ENCODE data around the gene TYSND1. TPM values are rescaled to one million over a fixed set of nuclear protein-coding genes. Genes with fewer than 3 reads are reported as not detected.

TYSND1 gene
- total and polyA plus RNA-seq, 2 of the 13 experiments (the other 11 are each of a cell fraction or from before 2014, with no cell fraction given) = 3.3 to 8.9 TPM

DNA sequence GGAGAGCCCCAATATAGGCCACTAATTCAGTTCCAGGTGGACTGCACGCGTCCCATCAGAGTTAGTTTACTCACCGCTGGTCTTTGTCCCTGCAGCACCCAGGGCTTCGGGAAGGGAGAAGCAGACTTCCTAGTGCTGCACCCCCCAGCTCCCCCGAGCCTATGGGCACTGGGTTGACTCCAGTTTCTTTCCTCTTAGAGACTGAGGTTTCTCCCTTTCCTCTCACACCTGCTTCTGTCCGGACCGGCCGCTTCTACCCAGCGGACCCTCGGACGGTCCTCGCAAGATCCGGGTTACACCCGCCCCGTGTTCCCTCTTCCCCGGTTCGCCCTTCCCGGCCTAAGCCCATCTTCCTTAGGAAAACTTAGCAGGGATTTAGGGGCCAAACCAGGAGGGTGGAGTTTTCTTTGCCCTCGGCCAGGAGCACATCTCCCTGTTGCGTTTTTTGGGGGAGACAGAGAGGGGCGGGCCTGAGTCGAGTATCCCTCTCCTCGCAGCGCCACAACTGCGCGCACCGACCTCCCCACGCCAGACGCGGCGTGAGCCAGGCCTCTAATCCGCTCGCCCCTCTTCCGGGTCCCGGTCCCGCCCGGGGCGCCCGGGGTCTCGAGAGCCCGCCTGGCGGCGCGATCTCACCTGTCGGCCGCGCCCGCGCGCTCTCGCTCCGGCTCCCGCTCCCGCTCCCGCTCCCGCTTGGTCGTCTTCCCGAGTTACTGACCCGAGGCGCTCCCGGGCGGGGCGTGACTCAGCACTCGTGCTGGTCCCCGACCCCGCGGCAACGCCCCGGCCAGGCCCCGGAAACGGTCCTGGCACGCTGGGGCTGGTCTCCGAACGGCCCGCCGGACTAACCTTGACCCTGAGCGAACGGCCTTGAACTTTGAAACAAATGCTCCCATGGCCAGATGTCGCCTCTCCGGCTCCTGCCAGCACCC, 14.1 kb downstream of the TYSND1 start, which contains the start of gene AIFM2 (continued):
- TF ChIP-seq ARID2 (CRISPR knock-in tag; IDR thresholded peaks at IDR 0.05; ENCODE audit: borderline replicate concordance) (0 out of 2 replicates have a peak, but pooled peaks have one; percentile 44), ZNF33B (CRISPR knock-in tag; IDR thresholded peaks at IDR 0.05) (no peak), ZSCAN22 (CRISPR knock-in tag; IDR thresholded peaks at IDR 0.05) (no peak), KLF9 (CRISPR knock-in tag; IDR thresholded peaks at IDR 0.05; ENCODE audit: low read depth) (no peak), DMAP1 (CRISPR knock-in tag; IDR thresholded peaks at IDR 0.05) (peak; percentile 60; the same call in 1 of the 2 replicates), RFX3 (CRISPR knock-in tag; IDR thresholded peaks at IDR 0.05) (no peak), IRF2 (CRISPR knock-in tag; IDR thresholded peaks at IDR 0.05) (peak; percentile 90), ZNF570 (CRISPR knock-in tag; IDR thresholded peaks at IDR 0.05; ENCODE audit: borderline replicate concordance) (no peak), SYNCRIP (IDR thresholded peaks at IDR 0.05; ENCODE audit: insufficient read depth, low read depth, low read length) (no peak), MIXL1 (CRISPR knock-in tag; IDR thresholded peaks at IDR 0.05) (peak; percentile 58; the same call in 1 of the 2 replicates), ZNF558 (CRISPR knock-in tag; IDR thresholded peaks at IDR 0.05; ENCODE audit: borderline replicate concordance) (no peak; the same call in 1 of the 2 replicates), ZNF501 (CRISPR knock-in tag; IDR thresholded peaks at IDR 0.05) (peak; percentile 46; the same call in 1 of the 2 replicates), ZNF337 (CRISPR knock-in tag; IDR thresholded peaks at IDR 0.05; ENCODE audit: borderline replicate concordance, low read depth) (no peak), ZNF788 (CRISPR knock-in tag; IDR thresholded peaks at IDR 0.05; ENCODE audit: borderline replicate concordance) (peak; percentile 70; the same call in 1 of the 2 replicates), SNAPC2 (CRISPR knock-in tag; IDR thresholded peaks at IDR 0.05) (no peak; the same call in 1 of the 2 replicates), YEATS4 (CRISPR knock-in tag; IDR thresholded peaks at IDR 0.05; ENCODE audit: borderline replicate concordance) (peak; percentile 73), FOSL1 (CRISPR knock-in tag; IDR thresholded peaks at IDR 0.05; ENCODE audit: borderline replicate concordance) (0 out of 2 replicates have a peak, but pooled peaks have one; percentile 29)
- TF ChIP-seq, protein P1, sequence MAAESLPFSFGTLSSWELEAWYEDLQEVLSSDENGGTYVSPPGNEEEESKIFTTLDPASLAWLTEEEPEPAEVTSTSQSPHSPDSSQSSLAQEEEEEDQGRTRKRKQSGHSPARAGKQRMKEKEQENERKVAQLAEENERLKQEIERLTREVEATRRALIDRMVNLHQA (CRISPR knock-in tag; IDR thresholded peaks at IDR 0.05) = no peak
- TF ChIP-seq, protein P2, sequence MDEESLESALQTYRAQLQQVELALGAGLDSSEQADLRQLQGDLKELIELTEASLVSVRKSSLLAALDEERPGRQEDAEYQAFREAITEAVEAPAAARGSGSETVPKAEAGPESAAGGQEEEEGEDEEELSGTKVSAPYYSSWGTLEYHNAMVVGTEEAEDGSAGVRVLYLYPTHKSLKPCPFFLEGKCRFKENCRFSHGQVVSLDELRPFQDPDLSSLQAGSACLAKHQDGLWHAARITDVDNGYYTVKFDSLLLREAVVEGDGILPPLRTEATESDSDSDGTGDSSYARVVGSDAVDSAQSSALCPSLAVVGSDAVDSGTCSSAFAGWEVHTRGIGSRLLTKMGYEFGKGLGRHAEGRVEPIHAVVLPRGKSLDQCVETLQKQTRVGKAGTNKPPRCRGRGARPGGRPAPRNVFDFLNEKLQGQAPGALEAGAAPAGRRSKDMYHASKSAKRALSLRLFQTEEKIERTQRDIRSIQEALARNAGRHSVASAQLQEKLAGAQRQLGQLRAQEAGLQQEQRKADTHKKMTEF (CRISPR knock-in tag; IDR thresholded peaks at IDR 0.05) = peak; percentile 96
- TF ChIP-seq, protein P3, sequence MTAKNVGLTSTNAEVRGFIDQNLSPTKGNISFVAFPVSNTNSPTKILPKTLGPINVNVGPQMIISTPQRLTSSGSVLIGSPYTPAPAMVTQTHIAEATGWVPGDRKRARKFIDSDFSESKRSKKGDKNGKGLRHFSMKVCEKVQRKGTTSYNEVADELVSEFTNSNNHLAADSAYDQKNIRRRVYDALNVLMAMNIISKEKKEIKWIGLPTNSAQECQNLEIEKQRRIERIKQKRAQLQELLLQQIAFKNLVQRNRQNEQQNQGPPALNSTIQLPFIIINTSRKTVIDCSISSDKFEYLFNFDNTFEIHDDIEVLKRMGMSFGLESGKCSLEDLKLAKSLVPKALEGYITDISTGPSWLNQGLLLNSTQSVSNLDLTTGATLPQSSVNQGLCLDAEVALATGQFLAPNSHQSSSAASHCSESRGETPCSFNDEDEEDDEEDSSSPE (CRISPR knock-in tag; IDR thresholded peaks at IDR 0.05) = peak; percentile 80
- TF ChIP-seq, protein P4, sequence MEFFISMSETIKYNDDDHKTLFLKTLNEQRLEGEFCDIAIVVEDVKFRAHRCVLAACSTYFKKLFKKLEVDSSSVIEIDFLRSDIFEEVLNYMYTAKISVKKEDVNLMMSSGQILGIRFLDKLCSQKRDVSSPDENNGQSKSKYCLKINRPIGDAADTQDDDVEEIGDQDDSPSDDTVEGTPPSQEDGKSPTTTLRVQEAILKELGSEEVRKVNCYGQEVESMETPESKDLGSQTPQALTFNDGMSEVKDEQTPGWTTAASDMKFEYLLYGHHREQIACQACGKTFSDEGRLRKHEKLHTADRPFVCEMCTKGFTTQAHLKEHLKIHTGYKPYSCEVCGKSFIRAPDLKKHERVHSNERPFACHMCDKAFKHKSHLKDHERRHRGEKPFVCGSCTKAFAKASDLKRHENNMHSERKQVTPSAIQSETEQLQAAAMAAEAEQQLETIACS (CRISPR knock-in tag; IDR thresholded peaks at IDR 0.05) = peak; percentile 88
- TF ChIP-seq, protein P5, sequence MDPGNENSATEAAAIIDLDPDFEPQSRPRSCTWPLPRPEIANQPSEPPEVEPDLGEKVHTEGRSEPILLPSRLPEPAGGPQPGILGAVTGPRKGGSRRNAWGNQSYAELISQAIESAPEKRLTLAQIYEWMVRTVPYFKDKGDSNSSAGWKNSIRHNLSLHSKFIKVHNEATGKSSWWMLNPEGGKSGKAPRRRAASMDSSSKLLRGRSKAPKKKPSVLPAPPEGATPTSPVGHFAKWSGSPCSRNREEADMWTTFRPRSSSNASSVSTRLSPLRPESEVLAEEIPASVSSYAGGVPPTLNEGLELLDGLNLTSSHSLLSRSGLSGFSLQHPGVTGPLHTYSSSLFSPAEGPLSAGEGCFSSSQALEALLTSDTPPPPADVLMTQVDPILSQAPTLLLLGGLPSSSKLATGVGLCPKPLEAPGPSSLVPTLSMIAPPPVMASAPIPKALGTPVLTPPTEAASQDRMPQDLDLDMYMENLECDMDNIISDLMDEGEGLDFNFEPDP (CRISPR knock-in tag; conservative IDR thresholded peaks at IDR 0.05) = 0 out of 2 replicates have a peak, but pooled peaks have one; percentile 77
- TF ChIP-seq, protein P6, sequence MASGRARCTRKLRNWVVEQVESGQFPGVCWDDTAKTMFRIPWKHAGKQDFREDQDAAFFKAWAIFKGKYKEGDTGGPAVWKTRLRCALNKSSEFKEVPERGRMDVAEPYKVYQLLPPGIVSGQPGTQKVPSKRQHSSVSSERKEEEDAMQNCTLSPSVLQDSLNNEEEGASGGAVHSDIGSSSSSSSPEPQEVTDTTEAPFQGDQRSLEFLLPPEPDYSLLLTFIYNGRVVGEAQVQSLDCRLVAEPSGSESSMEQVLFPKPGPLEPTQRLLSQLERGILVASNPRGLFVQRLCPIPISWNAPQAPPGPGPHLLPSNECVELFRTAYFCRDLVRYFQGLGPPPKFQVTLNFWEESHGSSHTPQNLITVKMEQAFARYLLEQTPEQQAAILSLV (CRISPR knock-in tag; IDR thresholded peaks at IDR 0.05; ENCODE audit: borderline replicate concordance) = peak; percentile 88

Data from HepG2 (cell line).